Measurements from ENCODE around the gene EPHA3. TPM values are rescaled to one million over a fixed set of nuclear protein-coding genes. Genes with fewer than 3 reads are reported as not detected.

The EPHA3 gene
- total RNA-seq, 4 donors from 2014 or later = 0.36 to 1.8 (median 0.90) TPM

DNA sequence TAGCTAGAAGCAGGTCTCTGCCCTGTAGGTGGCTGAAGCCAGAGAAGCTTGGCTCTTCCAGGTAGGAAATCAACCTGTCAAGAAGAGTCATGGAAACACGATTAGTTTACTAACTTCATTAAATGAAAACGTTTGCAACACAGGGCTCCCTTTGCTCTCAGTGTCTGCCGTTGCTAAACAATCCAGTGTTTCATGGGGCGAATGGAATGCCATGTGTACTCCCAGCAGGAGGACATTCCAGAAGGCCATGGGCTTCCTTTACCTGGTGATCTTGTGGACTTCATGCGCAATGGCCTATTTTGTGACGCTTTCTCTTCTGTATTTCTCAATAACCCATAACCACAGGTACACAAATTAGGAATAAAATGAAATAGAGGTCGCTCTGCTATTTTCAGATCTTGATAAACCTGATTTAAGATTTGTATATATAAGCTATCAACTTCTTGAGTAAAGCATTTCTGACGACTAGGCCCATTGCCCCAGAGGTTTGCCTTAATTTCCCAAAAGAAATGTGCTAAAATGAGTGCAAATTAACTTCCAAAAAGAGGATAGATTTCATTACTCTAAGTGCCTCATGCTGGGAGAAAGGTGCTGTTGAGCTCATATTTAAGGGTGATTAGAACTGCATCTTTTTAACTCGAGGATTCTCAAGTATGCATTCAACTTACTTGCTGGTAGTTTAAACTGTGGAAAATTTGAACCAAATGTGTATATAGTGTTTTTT lies 171.0 kb downstream of the EPHA3 start:
- no peaks in the 10 kb centered on the region for H3K9me3 ChIP-seq

DNA sequence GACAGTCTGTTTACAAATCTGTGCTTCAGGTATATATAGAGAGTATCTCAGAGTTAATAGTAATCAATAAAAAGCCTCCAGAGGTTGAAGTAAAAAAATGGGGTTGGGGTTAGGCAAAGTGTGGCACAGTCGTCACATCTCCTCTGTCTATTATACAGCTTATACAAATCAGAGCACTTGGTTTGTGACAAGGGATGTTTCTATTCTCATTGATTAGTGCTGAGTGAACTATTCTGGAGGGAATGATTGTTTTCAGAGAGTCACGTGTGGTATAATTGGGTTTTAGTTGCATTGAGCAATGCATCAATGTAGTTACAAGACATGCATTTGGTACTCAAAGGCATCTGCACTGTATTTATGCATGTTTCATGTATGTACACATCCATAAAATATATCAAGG lies 172.9 kb downstream of the EPHA3 start:
- no peak overlapping the region for H3K27ac ChIP-seq
- TF ChIP-seq POLR2A (IDR thresholded peaks at IDR 0.05) = no peak
- TF ChIP-seq, protein P1, sequence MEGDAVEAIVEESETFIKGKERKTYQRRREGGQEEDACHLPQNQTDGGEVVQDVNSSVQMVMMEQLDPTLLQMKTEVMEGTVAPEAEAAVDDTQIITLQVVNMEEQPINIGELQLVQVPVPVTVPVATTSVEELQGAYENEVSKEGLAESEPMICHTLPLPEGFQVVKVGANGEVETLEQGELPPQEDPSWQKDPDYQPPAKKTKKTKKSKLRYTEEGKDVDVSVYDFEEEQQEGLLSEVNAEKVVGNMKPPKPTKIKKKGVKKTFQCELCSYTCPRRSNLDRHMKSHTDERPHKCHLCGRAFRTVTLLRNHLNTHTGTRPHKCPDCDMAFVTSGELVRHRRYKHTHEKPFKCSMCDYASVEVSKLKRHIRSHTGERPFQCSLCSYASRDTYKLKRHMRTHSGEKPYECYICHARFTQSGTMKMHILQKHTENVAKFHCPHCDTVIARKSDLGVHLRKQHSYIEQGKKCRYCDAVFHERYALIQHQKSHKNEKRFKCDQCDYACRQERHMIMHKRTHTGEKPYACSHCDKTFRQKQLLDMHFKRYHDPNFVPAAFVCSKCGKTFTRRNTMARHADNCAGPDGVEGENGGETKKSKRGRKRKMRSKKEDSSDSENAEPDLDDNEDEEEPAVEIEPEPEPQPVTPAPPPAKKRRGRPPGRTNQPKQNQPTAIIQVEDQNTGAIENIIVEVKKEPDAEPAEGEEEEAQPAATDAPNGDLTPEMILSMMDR (IDR thresholded peaks at IDR 0.05 in 4 of 5, conservative IDR thresholded peaks at IDR 0.05 in 1 of 5) = no peak
- DNase-seq (no peak), ATAC-seq (no peak)
- no peak overlapping the region for H3K4me3 ChIP-seq
- H3K9me3 ChIP-seq = no peaks in the 10 kb centered on the region
- no peaks in the 10 kb centered on the region for H3K27me3 ChIP-seq
- intact Hi-C loops (cut with DNase I; ENCODE audit: low total_unique reads) = no loop called here
- in situ Hi-C loops (cut with MboI; ENCODE audit: low sequenced_read_pairs in 4 of 4) = no loop called here
- no peaks in the 10 kb centered on the region for H3K36me3 ChIP-seq
- no peaks in the 10 kb centered on the region for H3K4me1 ChIP-seq

More for the DNA sequence above, 171.0 kb downstream of the EPHA3 start:
- no peak for DNase-seq
- intact Hi-C loops (cut with DNase I; ENCODE audit: low total_unique reads) = no loop called here
- Histone ChIP-seq H3K27ac (no peak overlapping the region), H3K4me1 (no peaks in the 10 kb centered on the region), H3K4me3 (no peak overlapping the region), H3K36me3 (no peaks in the 10 kb centered on the region), H3K27me3 (no peaks in the 10 kb centered on the region)
- no peak for TF ChIP-seq POLR2A (IDR thresholded peaks at IDR 0.05)
- in situ Hi-C loops (cut with MboI; ENCODE audit: low sequenced_read_pairs in 4 of 4) = no loop called here
- ATAC-seq = no peak

DNA sequence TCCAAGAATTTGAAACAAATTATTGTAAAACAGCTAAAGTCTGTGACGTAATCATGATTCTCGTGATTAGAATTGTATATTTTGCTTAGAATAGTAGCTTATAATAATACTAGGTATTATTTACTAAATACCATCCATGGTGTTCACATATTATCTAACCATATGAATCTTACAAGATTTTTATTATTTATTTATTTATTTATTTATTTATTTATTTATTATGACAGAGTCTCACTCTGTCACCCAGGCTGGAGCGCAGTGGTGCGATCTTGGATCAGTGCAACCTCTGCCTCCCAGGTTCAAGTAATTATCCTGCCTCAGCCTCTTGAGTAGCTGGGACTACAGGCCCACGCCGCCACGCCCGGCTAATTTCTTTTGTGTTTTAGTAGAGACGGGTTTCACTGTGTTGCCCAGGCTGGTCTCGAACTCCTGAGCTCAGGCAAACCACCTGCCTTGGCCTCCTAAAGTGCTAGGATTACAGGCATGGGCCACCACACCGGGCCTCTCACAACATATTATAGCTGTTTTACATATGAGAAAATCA lies 173.5 kb downstream of the EPHA3 start:
- H3K27ac ChIP-seq = no peak overlapping the region
- H3K9me3 ChIP-seq = no peaks in the 10 kb centered on the region
- H3K27me3 ChIP-seq = no peaks in the 10 kb centered on the region
- TF ChIP-seq POLR2A (IDR thresholded peaks at IDR 0.05) = no peak
- TF ChIP-seq, protein P1 (IDR thresholded peaks at IDR 0.05 in 4 of 5, conservative IDR thresholded peaks at IDR 0.05 in 1 of 5) = no peak
- no peaks in the 10 kb centered on the region for H3K36me3 ChIP-seq
- no peaks in the 10 kb centered on the region for H3K4me1 ChIP-seq
- DNase-seq (no peak), ATAC-seq (no peak)
- no peak overlapping the region for H3K4me3 ChIP-seq
- in situ Hi-C loops (cut with MboI; ENCODE audit: low sequenced_read_pairs in 4 of 4) (no loop called here), intact Hi-C loops (cut with DNase I; ENCODE audit: low total_unique reads) (no loop called here)

DNA sequence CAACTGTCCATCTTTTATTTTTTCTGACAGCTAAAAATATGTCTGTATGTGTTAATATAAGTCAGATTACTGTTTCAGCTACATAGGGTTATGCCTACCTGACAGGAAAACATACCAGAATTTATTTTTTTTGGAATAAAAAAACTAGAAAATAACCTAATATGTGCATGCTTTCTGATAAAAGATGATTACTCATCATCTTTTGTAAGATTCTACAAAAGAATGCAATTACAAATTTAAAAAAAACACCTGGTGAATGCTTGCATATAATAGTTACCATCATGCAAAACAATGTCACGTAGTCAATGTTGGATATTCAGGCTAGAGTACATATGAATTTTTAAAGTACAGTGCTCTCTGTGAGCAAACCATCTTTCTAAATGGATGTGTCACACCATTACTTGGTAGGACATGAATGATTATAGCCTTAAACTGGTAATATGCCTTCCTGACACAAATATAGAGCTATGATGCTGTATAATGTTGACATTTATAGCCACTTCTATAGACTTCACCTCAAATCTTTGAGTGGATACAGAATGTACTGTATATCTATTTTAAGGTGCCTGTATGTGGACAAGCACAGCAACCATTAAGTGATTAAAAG lies 180.6 kb downstream of the EPHA3 start:
- intact Hi-C loops (cut with DNase I; ENCODE audit: low total_unique reads) (no loop called here), in situ Hi-C loops (cut with MboI; ENCODE audit: low sequenced_read_pairs in 4 of 4) (no loop called here)
- H3K9me3 ChIP-seq = no peaks in the 10 kb centered on the region
- no peak overlapping the region for H3K27ac ChIP-seq
- H3K4me3 ChIP-seq = no peak overlapping the region
- H3K4me1 ChIP-seq = no peaks in the 10 kb centered on the region
- ATAC-seq (no peak), DNase-seq (no peak)
- no peaks in the 10 kb centered on the region for H3K27me3 ChIP-seq
- H3K36me3 ChIP-seq = no peaks in the 10 kb centered on the region
- TF ChIP-seq POLR2A (IDR thresholded peaks at IDR 0.05) = no peak
- TF ChIP-seq, protein P1 (IDR thresholded peaks at IDR 0.05 in 4 of 5, conservative IDR thresholded peaks at IDR 0.05 in 1 of 5) = no peak

DNA sequence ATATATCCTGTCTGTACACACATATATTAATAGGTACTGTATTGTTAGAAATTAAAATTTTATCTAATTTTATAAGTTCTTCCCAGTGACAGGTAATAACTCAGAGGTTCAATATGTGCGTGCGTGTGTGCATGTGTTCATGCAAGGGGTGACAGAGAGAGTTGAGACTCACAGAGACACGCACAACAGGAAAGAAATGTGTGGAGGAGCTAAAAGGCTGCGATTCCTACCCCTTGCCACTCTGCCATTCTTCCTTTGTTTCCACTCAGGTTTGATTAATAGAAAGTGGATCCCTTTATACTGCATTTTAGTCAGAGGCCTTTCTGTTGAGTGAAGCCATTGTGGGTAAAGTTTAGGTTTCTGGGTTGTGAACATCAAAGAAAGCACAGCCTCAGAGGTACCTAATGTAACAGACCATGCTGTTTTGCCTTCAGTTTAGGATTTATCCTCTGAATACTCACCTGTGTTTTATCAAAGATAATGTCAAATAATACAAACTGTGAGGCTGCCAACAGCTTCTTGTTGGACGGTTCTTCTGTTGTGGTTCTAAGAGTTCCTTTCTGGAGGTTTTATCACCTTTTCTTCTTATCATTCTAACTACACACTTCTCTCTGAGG lies 182.3 kb downstream of the EPHA3 start:
- no peak overlapping the region for H3K27ac ChIP-seq
- no peaks in the 10 kb centered on the region for H3K4me1 ChIP-seq
- H3K9me3 ChIP-seq = no peaks in the 10 kb centered on the region
- TF ChIP-seq, protein P1 (IDR thresholded peaks at IDR 0.05 in 4 of 5, conservative IDR thresholded peaks at IDR 0.05 in 1 of 5) = no peak
- TF ChIP-seq POLR2A (IDR thresholded peaks at IDR 0.05) = no peak
- no peaks in the 10 kb centered on the region for H3K36me3 ChIP-seq
- ATAC-seq (no peak), DNase-seq (no peak)
- intact Hi-C loops (cut with DNase I; ENCODE audit: low total_unique reads) = no loop called here
- in situ Hi-C loops (cut with MboI; ENCODE audit: low sequenced_read_pairs in 4 of 4) = no loop called here
- H3K4me3 ChIP-seq = no peak overlapping the region
- H3K27me3 ChIP-seq = no peaks in the 10 kb centered on the region

Data from gastrocnemius medialis (tissue), 4 donors.